Mucosa of gallbladder (tissue), 1 donor: Measurements from ENCODE around the gene IZUMO4. TPM values are rescaled to one million over a fixed set of nuclear protein-coding genes. Genes with fewer than 3 reads are reported as not detected.
"Not testable (repeated sequence)": the region's sequence is repeated elsewhere in the genome, so short reads cannot be mapped to it uniquely, and the experiment has no call there.

ENCODE experiments used
- DNase-seq: peaks from one replicate; pipeline ENCODE4 v3.0.0-alpha.2; 2020; ENCODE audit warnings: low spot score
- total RNA-seq: library from RNA; stranded (reverse); gene quantifications from one replicate; pipeline ENCODE4 v1.2.1, GENCODE V29; 2021
- donor health status: DM: no; HTN: no; CAD: no.

Gene IZUMO4
- total RNA-seq, 1 donor from 2014 or later = 11.5 TPM

DNA sequence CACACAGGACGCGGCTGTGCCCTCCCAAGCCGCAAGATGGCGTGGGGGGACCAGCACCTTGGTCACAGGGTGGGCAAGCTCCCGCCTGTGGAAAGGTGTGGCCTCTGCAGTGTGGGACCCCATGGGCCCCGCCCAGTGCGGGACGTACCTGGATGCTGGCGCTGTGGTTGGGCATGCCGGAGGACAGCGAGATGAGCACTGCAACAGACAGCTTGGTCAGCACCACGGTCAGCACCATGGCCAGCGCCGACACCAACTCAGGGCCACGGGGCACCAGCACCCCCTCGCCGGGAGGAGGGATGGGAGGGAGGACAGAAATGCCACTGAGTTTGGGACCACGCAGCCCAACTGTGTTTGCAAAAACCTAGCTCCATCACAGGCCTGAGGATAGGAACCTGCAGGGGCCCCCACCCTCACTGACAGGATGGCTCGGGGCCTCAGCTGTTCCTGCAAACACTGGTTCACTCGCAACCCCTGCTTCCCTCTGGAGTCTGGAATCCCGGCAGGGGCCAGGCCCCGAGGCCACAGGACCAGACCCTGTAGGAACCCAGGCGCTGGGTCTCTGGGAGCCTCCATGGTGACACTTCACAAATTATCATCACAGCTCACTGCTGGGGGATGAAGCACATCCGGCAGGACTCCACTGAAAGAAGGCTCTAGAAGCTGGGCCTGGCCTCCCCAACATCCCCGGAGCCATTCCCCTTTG, 27.1 kb downstream of the IZUMO4 start:
- no peak for DNase-seq

DNA sequence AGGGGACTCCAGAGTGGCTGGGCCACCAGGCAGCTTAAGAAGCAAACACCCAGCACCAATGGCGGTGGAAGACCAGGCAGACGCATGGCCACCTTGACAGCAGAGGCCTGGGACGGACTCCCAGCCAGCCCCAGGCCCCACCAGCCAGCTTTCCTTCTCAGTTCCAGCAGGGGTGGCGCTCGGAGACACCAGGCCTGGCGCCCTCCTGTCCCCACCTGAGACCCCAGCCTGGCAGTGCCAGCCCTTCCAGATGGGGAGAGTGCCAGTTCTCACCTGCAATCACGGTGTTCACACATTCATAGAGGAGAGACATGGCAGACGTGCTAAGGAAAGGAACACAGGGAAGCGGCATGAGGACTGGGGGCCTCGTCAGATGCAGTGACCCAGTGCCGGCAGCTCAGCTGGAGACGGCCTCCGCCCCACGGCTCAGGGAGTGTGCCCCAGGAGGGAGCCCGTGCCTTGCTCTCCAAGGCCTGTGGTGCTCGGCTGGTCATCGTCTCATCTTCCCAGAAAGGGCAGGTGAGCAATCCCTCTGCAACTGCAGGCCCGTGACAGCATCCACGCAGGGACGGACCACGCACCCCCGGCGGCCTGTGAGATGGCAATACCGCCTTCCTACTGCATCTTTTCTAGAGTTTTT, 30.3 kb downstream of the IZUMO4 start:
- no peak for DNase-seq

DNA sequence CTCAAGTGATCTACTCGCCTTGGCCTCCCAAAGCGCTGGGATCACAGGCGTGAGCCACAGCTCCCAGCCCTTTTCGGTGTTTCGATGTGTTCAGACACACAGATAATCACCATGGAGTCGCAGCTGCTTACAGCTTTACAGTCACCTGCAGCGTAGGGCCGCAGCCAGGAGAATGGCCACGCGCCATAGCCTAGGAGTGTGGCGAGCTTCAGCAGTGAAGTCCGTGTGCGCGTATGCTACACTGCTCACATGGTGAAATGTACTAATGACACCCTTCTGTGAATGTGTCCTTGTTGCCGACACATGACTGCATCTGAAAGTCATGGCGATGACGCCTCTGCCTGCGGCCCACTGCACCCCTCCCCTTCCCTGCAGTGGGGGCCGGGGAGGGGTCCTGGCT, 31.0 kb downstream of the IZUMO4 start:
- DNase-seq = no peak

DNA sequence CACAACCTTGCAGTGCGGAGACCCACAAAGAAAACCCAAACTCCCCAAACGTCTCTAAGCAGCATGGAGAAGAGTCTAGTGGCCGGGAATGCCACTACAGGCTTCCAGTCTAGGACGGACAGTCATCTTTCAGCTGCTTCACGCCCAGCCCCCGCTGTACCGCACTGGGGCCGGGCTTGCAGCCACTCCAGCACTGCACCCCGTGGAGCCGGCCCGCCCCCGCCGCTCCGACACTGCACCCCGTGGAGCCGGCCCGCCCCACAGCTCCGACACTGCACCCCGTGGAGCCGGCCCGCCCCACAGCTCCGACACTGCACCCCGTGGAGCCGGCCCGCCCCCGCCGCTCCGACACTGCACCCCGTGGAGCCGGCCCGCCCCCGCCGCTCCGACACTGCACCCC, 31.5 kb downstream of the IZUMO4 start:
- not testable (repeated sequence) for DNase-seq

DNA sequence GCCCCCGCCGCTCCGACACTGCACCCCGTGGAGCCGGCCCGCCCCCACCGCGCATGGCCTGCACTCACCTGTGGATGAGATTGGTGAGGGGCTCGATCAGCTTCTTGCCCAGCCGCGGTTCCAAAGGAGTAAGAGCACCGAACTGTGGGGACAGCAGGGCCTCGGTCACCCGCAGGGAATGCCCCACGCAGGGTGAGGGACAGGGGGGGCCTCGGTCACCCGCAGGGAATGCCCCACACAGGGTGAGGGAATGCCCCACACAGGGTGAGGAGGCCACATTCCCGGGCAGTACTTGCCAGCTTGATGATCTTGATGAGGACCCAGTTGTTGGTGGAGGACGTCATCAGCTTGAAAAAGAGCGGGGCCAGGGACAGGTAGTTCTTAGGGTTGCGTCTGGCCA, 32.3 kb downstream of the IZUMO4 start:
- no peak for DNase-seq

DNA sequence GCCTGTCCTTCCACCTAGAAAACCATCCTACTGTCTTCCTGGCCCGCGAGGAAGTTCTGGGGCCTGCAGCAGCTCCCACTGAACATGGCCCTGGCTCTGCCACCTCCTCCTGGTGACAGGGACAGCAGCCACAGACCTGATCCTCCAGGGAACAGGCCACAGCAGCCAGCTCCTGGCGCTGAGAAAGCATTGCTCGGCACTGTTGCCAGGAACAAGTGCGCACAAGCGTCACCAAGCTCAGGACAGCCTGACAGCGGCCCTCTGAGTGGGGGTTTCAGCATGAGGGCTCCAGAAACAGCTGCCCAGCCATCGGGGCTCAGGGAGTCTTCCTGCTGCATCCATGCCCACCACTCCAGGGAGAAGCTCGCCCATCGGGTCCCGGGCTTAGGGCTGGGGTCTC, 32.8 kb downstream of the IZUMO4 start:
- DNase-seq = no peak

DNA sequence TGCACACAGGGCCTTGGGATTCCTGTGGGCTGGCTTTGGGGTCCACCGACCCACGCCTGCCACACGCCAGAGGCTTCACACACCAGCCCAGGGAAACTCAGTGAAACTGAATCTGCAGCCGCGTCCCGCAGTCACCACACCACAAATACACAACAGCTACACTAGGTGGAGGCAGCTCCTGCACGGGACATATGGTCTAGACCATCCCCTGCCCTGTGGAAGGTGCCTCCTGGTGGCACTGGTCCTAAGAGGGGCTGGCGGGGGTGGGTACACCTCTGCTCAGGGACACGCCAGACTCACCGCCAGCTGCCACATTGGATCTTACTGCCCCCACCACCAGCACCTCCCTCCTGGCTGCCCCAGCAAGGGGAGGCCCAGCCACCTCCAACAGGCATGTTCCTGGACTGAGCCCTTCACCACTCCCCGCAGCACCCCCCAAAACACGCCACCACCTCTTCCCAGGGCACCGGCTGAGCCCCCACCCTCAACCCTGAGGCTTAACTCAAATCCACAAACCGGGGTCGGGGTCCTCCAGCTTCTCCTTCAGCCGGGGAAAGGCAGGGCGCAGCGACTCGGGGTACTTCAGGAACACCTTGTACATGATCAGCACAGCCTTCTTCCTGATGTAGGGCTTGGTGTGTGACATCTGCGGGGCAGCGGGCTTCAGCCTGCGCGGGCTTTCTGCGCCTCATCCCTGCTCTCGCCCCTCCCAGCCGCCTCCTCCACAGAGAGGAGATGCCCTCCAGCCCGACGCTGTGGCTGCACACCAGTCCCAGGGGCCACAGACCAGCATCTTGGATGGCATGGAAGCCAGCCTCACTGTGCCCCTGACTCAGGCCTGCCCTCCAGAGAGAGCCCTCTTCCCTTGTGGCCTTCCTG, 33.4 kb downstream of the IZUMO4 start:
- no peak for DNase-seq

DNA sequence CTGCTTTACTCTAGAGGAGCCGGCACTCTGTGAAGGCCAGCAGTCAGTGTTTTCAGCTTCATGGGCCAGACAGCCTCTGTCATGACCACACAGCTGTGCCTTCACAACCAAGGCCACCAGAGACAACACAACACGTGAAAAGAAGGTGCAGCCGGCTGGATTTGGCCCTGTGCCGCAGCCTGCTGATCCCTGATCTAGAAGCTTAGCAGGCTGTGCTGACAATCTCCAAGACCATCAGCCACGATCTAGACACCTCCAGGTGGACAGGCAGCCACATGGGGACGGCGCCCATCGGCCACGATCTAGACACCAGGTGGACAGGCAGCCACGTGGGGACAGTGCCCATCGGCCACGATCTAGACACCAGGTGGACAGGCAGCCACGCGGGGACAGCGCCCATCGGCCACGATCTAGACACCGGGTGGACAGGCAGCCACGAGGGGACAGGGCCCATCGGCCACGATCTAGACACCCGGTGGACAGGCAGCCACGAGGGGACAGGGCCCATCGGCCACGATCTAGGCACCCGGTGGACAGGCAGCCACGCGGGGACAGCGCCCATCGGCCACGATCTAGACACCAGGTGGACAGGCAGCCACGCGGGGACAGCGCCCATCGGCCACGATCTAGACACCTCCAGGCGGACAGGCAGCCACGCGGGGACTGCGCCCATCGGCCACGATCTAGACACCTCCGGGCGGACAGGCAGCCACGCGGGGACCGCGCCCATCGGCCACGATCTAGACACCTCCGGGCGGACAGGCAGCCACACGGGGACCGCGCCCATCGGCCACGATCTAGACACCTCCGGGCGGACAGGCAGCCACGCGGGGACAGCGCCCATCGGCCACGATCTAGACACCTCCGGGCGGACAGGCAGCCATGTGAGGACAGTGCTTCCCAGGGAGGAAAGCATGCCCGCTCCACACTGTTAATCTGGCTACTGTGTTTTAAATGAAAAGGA, 34.6 kb downstream of the IZUMO4 start:
- DNase-seq = not testable (repeated sequence)

DNA sequence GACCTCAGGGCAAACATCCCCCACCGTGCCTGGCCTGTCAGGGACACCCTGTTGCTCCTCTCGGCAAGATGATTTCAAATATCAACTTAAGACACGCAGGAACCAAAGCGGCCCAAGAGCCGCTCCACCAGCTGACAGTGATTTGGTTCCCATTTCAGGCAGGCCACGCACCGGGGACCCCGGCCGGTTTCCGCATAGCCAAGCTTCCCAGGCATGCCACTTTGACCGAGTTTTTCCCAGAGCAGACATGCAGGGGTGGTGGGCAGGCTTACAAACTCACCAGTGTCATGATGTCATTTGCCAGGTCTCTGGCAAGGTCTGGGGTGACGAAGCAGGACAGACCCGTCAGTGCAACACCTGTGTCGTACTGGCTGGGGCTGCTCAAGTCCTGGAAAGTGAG, 35.5 kb downstream of the IZUMO4 start:
- DNase-seq = no peak

DNA sequence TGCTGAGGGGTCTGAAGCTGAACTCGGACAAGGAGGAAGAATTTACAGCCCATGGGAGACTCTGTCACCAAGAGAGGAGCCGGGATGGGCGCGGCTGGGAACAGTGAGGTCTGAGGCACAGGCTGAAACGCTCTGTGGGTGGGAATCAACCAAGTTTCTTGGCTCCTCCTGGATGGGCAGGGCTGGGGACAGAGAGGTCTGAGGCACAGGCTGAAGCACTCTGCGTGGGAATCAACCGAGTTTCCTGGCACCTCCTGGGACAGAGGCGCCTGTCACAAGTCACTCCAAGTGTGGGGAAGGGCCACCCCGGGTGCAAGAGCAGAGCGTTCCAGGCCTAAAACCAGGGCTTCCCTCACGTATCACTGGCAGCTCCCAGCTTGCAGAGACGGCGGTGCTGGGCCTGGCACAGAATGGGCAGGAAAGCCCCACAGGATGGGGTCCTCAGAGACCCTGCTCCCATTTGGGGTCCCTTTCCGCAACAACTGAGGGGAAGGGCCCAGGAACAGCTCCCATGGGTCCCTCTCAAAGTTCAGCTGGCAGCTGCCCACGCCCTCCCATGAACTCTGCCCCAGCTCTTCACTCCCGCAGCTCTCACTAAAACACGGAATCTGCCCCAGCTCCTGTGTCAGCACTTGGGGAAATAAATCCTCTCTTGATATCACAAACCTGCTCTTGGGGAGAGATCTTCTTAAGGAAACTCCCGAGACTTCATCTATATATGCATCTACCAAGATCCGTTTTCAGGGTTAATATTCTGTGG, 36.2 kb downstream of the IZUMO4 start:
- DNase-seq = no peak

DNA sequence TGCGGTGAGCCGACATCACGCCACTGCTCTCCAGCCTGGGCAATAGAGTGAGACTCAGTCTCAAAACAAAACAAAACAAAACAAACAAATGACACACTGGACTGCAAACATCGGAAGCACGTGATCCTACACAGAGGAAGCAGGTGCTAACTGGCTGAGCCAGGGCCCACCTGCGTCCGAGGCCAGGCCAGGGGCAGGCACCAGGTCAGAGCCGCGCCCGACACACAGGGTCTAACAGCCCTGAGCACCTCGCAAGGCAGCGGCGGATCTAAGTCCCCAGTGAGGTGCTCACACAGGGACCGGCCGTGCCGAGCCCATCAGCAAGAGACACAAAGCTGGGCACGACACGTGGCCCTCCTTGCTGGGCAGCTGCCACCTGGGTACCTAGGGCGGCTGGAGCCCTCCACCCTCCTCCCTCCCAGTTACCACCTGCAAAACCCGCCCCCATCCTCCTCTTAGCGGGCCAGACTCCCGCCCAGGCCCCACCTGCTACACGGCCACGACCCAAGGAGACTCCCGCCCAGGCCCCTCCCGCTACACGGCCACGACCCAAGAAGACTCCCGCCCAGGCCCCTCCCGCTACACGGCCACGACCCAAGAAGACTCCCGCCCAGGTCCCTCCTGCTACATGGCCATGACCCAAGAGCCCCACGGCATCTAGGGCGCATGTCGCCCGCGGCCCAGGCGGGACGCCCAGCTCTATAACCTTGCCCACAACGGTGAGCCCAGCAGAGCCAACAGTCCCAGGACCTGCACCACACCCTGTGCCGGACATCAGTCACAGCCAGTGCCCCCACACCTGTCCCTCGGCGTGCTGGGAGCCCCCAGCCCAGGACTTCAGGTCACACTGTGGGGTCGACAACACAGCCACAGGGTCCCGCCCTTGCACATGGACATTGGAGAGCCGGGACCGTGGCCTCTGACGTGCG, 39.0 kb downstream of the IZUMO4 start:
- no peak for DNase-seq

DNA sequence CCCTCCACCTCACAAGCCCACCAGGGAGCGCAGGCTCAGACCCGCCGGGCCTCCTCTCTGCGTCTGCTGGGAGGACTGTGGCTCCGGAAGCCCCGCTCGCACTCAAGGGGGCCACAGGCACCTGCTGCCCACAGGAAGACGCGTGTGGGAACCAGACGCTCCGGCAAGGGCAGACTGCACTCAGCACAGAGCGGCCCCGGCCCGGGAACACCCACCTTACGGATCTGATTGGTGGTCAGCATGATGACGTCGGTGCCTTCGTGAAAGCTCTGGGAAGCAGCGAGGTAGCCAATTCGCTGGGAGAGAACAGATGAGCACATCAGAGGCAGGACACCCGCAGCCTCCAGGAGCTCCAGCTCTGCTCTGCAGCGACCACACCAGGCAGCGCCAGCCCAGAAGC, 40.1 kb downstream of the IZUMO4 start:
- no peak for DNase-seq

DNA sequence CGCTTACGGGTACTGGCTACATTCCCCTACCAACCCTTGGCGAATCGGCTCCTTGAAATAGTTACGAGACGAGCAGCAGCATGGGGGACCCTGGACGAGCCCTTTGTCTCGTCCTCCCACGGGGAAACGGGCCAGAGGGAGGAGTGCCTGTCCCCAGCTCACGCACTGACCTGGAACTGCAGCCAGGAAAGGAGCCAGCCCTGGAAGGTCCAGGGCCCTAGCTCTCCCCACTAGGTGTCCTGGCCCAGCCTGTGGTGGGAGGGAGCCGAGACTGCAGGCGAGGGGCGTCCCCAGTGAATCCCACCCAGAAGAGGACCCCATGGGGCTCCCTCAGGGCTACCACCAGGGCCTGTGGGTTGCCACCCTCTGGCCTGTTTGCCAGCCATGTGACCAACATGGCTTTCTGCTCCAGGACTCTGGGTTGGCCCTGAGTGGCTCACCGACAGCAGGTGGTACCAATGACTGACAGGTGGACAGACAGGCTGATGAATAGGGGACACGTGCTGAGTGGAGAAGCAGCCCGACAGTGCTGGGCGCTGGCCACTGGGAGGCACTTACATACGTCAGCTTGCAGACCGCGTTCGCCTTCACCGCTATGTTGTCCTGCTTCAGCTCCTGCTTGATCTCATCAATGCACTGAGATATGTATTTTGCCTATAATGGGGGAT, 41.5 kb downstream of the IZUMO4 start:
- DNase-seq = no peak

DNA sequence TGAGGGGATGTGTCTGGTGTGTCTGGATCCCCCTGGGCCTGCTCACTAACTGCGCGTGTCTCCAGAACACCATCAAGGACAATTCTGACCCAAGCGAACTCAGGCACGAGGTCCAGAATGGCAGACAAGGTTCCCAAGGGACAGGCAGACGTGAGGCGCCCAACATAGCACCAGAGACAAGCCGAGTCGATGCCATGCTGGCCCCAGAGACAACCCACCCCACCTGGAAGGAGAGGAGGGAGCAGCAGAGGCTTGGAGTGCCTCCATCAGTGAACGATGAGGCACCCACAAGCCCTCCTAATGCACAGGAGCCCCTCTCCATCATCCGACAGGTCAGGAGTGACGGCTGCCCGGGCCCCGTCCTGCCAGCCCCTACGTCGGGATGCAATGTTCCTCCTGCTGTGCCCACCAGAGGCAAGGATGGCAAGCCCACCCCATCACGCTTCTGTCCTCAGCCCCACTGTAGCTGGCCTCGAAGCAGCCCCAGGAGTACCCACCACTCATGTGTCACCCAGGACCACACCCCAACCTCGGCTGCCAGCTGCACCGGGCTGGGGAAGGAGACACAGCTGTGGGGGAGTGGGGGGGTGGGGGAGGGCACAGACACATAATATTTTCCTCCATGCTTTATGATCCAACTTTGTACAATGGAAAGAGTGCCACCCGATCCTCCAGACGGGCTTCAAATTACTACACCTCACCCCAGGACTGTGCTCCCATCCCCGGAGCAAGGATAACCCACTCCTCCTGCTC, 42.8 kb downstream of the IZUMO4 start:
- DNase-seq = no peak

DNA sequence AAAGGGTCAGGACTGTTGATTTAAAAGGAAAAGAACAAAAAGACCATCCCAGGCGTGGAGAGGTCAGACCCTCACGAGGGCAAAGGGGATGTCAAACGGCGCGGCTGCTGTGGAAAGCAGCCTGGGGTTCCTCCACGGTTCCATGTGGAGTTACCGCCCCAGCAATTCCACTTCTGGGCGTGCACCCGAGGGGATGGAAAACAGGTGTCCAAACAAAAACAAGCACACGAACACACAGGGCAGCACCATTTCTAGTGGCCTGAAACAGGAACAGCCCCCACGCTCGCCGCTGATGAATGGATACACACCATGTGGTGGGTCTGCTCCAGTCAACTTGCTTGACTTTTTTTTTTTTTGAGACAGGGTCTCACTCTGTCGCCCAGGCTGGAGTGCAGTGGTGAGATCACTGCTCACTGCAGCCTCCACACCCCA, 43.4 kb downstream of the IZUMO4 start:
- DNase-seq = no peak

DNA sequence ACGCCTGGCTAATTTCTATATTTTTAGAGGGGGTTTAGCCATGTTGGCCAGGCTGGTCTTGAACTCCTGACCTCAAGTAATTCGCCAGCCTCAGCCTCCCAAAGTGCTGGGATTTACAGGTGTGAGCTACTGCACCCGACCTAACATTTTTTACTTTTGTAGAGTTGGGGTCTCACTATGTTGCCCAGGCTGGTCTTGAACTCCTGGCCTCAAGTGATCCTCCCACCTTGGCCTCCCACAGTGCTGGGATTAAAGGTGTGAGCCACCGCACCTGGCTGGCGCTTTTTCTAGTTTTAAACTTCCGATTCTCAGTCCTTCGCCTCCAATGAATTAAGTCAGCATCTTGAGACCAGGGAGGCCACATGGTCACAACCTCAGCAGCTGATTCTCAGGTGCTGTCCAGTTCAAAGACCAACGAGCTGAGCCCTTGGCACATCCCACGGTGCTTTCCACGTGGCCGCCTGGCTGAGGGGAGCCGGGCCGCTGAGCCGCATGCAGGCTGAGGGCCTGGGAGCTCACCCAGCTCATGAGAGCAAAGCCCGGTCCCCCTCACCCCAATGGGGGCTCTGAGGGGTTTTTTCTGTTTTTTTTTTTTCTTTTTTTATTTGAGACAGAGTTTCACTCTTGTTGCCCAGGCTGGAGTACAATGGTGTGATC, 45.6 kb downstream of the IZUMO4 start:
- no peak for DNase-seq

DNA sequence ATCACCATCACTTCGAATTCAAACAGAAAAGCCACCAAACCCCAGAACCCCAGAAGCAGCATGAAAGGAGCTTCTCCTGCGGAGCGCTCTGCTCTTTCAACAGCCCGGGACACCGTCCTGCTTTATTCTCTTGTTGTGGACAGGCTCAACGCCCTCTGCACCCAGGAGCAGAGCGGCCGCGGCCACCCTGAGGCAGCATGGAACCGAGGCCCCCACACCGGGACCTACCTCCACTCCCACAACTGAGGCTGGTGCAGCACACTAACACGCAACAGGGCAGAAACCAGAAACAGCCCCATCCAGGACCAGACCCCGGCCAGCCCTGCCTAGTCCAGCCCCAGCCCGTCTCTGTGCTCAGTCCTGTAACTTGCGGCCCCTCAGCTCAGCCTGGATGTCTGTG, 47.5 kb downstream of the IZUMO4 start:
- DNase-seq = no peak

DNA sequence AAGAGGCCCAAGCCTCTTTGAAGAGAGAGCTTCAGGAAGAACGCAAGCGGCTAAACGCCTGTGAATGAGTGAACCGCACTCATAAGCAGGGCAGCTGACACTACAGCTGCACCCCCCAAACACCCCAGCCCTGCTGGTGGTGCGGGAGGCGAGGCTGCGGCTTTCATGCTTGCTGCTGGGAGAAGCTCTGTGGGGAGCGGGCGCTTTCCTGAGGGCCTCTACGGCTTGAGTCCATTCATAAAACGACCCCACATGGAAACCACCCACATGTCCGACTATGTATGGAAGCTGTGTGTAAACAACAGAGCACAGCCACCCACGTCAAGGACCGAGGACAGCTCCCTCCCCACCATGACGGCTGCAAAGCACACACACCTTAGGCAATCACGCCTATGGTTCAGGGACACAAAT, 49.1 kb downstream of the IZUMO4 start:
- no peak for DNase-seq
